Activated naive CD8-positive, alpha-beta T cell treated with anti-CD3 and anti-CD28 coated beads for 36 hours (primary cell): ENCODE measurements around the gene MGAT1. TPM values are rescaled to one million over a fixed set of nuclear protein-coding genes. Genes with fewer than 3 reads are reported as not detected.
"Not testable (repeated sequence)": the region's sequence is repeated elsewhere in the genome, so short reads cannot be mapped to it uniquely, and the experiment has no call there.

Experiments
- DNase-seq: peaks from one replicate; pipeline ENCODE4 v3.0.0; 2021
- H3K27ac Mint-ChIP-seq: one replicate; pipeline ENCODE4 v1.8.0; 2022; ENCODE audit warnings: mild to moderate bottlenecking, moderate library complexity, mixed read lengths
- H3K27me3 Mint-ChIP-seq: one replicate; pipeline ENCODE4 v1.8.0; 2022; ENCODE audit warnings: mild to moderate bottlenecking, mixed read lengths
- H3K36me3 Mint-ChIP-seq: one replicate; pipeline ENCODE4 v1.8.0; 2021; ENCODE audit warnings: mild to moderate bottlenecking, mixed read lengths
- H3K4me1 Mint-ChIP-seq: one replicate; pipeline ENCODE4 v1.8.0; 2021; ENCODE audit warnings: mixed read lengths
- H3K4me3 Mint-ChIP-seq: one replicate; pipeline ENCODE4 v1.8.0; 2022; ENCODE audit warnings: mild to moderate bottlenecking, moderate library complexity, mixed read lengths
- H3K9me3 Mint-ChIP-seq: one replicate; pipeline ENCODE4 v1.8.0; 2022; ENCODE audit warnings: mixed read lengths
- total RNA-seq, 2 experiments: library from RNA; stranded (reverse); gene quantifications; one replicate each; pipeline ENCODE4 v1.2.3, GENCODE V29; 2021

Gene MGAT1
- total RNA-seq, 2 experiments from 2014 or later = 99.1 to 101 TPM

- Mint-ChIP-seq H3K4me3 (peak overlapping the region; percentile 90), H3K27ac (peak overlapping the region; percentile 89), H3K36me3 (peaks cover 58% of the 10 kb centered on the region), H3K9me3 (no peaks in the 10 kb centered on the region), H3K27me3 (no peaks in the 10 kb centered on the region), H3K4me1 (peaks cover 71% of the 10 kb centered on the region)
- DNase-seq = no peak
Measured at GRCh38 chr5:180801596-180802324, 846 bp downstream of the MGAT1 start.

GRCh38 chr5:180799902-180800801 is 2.5 kb downstream of the MGAT1 start:
- peak overlapping the region; percentile 59 for H3K4me3 Mint-ChIP-seq
- H3K27ac Mint-ChIP-seq = peak overlapping the region; percentile 89
- no peaks in the 10 kb centered on the region for H3K9me3 Mint-ChIP-seq
- no peak for DNase-seq
- peaks cover 70% of the 10 kb centered on the region for H3K4me1 Mint-ChIP-seq
- no peaks in the 10 kb centered on the region for H3K27me3 Mint-ChIP-seq
- H3K36me3 Mint-ChIP-seq = peaks cover 54% of the 10 kb centered on the region

DNA sequence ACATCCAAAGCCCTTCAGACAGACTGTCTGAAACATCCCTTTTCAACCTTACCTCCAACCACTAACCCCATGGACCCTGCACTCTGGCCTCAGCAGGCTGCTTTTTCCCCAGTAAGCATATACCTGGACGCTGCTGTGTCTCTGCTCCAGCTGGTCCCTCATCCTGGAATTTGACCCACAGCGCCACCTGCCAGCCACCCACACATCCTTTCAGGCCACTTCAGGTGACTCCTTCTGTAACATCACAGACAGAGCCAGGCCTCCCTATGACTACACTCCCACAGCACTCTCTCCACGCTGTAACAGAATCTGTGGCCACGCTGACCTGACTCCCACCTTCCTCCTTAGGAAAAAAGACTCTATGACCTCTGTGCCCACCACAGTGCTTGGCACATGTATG is 3.4 kb downstream of the MGAT1 start:
- H3K9me3 Mint-ChIP-seq = no peaks in the 10 kb centered on the region
- peak overlapping the region; percentile 26 for H3K4me3 Mint-ChIP-seq
- H3K27me3 Mint-ChIP-seq = no peaks in the 10 kb centered on the region
- peaks cover 49% of the 10 kb centered on the region for H3K36me3 Mint-ChIP-seq
- no peak for DNase-seq
- H3K27ac Mint-ChIP-seq = peak overlapping the region; percentile 49
- H3K4me1 Mint-ChIP-seq = peaks cover 69% of the 10 kb centered on the region

- Mint-ChIP-seq H3K27me3 (no peaks in the 10 kb centered on the region), H3K4me1 (peaks cover 73% of the 10 kb centered on the region), H3K36me3 (peaks cover 48% of the 10 kb centered on the region), H3K4me3 (no peak overlapping the region), H3K9me3 (no peaks in the 10 kb centered on the region), H3K27ac (peak overlapping the region; percentile 38)
- no peak for DNase-seq
Measured at GRCh38 chr5:180798193-180798592, 4.4 kb downstream of the MGAT1 start.

GRCh38 chr5:180797256-180798192 is 5.1 kb downstream of the MGAT1 start:
- peaks cover 77% of the 10 kb centered on the region for H3K4me1 Mint-ChIP-seq
- peaks cover 49% of the 10 kb centered on the region for H3K36me3 Mint-ChIP-seq
- H3K4me3 Mint-ChIP-seq = no peak overlapping the region
- no peak for DNase-seq
- H3K9me3 Mint-ChIP-seq = no peaks in the 10 kb centered on the region
- peak overlapping the region; percentile 57 for H3K27ac Mint-ChIP-seq
- no peaks in the 10 kb centered on the region for H3K27me3 Mint-ChIP-seq

- H3K4me3 Mint-ChIP-seq = no peak overlapping the region
Measured at GRCh38 chr5:180795771-180796313, 6.8 kb downstream of the MGAT1 start.

GRCh38 chr5:180792965-180793287 is 9.7 kb downstream of the MGAT1 start:
- peaks cover 47% of the 10 kb centered on the region for H3K4me1 Mint-ChIP-seq
- H3K27ac Mint-ChIP-seq = no peak overlapping the region
- H3K4me3 Mint-ChIP-seq = no peak overlapping the region
- peaks cover 28% of the 10 kb centered on the region for H3K36me3 Mint-ChIP-seq
- DNase-seq = no peak
- H3K27me3 Mint-ChIP-seq = no peaks in the 10 kb centered on the region
- no peaks in the 10 kb centered on the region for H3K9me3 Mint-ChIP-seq

More at GRCh38 chr5:180795771-180796313, 6.8 kb downstream of the MGAT1 start:
- no peaks in the 10 kb centered on the region for H3K9me3 Mint-ChIP-seq
- H3K27ac Mint-ChIP-seq = peak overlapping the region; percentile 61
- H3K27me3 Mint-ChIP-seq = no peaks in the 10 kb centered on the region
- no peak for DNase-seq
- H3K36me3 Mint-ChIP-seq = peaks cover 44% of the 10 kb centered on the region
- H3K4me1 Mint-ChIP-seq = peaks cover 67% of the 10 kb centered on the region

DNA sequence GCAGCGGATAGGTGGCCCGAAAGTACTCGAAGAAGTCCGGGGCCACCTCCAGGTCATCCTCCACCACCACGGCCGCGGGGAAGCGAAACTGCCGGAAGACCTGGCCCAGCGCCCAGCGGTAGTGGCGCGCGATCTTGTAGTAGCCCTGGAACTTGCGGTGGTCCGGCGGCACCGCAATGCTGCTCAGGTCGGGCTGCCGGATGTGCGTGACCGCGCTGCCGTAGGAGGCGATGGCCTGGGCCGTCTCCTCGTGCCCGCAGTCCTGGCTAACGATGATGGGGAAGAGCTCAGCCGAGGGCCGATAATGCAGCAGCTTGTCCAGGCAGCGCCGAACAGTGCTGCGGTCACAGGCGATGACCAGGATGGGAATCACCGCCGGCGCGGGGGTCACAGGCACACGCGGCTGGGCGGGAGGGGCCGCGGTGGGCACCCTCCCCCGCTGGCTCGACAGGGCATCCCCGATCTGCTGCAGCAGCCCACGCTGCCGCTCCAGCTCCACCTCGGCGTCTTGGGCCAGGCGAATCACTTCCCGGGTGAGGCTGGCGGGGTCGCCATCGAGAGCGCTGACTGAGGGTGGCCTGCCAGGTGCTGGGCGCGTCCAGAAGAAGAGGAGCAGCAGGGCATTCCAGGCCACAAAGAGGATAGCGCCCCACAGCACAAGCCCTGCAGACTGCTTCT is 10.2 kb downstream of the MGAT1 start:
- H3K4me3 Mint-ChIP-seq = no peak overlapping the region
- H3K27ac Mint-ChIP-seq = no peak overlapping the region
- DNase-seq = no peak
- peaks cover 44% of the 10 kb centered on the region for H3K4me1 Mint-ChIP-seq
- peaks cover 24% of the 10 kb centered on the region for H3K36me3 Mint-ChIP-seq
- no peaks in the 10 kb centered on the region for H3K27me3 Mint-ChIP-seq
- H3K9me3 Mint-ChIP-seq = no peaks in the 10 kb centered on the region

DNA sequence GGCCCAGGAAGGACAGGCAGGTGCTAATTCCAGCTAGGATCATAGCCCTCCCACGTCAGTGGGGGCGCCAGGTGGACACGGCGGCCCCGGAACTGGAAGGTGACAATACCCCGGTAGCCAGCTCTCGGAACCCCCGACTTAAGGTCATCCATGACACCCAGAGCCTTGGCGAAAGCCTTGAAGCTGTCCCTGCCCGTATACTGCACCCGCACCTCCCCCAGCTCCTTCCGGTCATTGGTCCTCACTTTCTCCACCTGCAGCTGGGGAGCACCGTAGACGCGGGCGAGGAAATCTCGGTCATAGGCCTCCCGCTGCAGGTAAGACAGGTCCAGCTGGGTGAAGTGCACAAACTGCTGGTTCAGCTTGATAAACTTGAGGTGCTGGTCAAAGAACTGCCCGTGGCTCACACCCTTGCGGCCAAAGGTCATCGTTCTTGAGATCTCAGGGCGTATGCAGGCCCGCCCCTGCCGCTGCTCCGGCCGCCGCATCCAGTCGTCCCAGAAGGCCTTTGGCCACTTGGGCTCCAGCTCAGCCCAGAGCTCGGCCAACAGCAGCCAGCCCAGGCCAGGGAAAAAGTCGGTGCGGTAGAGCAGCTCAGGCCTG is 10.9 kb downstream of the MGAT1 start:
- no peak for DNase-seq
- H3K27me3 Mint-ChIP-seq = no peaks in the 10 kb centered on the region
- no peak overlapping the region for H3K27ac Mint-ChIP-seq
- no peaks in the 10 kb centered on the region for H3K9me3 Mint-ChIP-seq
- no peak overlapping the region for H3K4me3 Mint-ChIP-seq
- peaks cover 24% of the 10 kb centered on the region for H3K36me3 Mint-ChIP-seq
- peaks cover 46% of the 10 kb centered on the region for H3K4me1 Mint-ChIP-seq

DNA sequence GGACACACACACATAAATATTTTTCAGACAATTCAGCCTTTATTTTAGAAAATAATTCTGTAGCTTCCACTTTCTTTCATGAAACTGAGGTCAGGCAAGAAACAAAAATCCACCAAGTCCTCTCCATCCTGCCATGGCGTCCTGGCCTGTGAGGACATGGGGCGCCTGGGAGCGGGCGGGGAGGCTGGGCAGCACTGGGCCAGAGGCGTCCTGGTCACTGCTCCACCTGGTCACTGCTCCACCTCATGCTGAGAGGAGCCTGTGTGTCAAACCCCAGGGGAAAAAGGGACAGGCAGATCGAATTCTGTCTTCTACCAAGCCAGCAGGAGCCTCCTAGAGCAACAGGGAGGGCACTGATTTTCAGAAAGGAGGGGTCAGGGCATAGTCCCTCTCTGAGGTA is 12.1 kb downstream of the MGAT1 start:
- Mint-ChIP-seq H3K4me3 (no peak overlapping the region), H3K9me3 (no peaks in the 10 kb centered on the region), H3K27ac (peak overlapping the region; percentile 44), H3K36me3 (peaks cover 21% of the 10 kb centered on the region), H3K27me3 (no peaks in the 10 kb centered on the region), H3K4me1 (peaks cover 46% of the 10 kb centered on the region)
- DNase-seq = no peak

DNA sequence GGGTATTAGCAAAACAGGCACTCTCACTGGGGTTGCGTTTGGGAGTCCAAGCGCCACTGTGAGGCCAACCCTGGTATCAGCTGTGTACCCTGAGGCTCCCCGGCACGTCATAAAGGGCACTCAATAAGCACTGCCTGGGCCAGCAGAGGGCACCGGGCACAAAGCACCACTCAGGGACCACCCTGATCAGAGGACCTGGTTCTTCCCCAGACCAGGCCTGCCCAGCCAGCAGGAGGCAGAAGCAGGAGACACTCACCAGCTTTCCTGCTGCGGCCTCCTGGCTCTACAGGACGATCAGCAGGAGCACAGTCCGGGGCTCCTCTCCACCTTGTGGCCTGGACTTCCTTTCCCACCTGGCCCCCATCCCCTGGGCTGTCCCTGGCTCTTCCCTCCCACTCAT is 12.6 kb downstream of the MGAT1 start:
- Mint-ChIP-seq H3K9me3 (no peaks in the 10 kb centered on the region), H3K4me3 (no peak overlapping the region), H3K27ac (peak overlapping the region; percentile 44), H3K4me1 (peaks cover 46% of the 10 kb centered on the region), H3K27me3 (no peaks in the 10 kb centered on the region), H3K36me3 (peaks cover 19% of the 10 kb centered on the region)
- no peak for DNase-seq

DNA sequence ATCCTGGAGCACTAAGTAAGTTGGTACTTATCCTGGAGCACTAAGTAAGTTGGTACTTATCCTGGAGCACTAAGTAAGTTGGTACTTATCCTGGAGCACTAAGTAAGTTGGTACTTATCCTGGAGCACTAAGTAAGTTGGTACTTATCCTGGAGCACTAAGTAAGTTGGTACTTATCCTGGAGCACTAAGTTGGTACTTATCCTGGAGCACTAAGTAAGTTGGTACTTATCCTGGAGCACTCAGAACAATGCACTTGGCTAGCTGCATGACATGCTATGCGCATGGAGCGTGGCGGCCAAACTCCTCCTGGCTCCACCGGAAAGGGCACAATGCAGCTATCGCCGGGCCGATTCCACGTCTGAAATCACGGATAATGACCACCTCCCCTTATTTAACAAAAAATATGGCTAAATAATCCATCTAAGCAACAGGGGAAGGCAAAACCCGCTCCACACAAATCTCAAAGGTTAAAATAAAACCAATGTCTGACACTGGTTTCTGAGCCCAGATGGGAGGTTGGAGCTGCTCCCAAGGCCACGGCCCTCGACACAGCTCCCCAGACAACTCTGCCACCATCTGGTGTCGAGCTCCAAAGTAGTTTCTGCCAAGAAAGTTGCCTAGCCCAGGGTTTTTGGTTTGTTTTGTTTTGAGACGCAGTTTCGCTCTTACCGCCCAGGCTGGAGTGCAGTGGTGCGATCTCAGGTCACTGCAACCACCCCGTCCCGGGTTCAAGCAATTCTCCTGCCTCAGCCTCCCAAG is 13.8 kb downstream of the MGAT1 start:
- Mint-ChIP-seq H3K4me1 (peaks cover 41% of the 10 kb centered on the region), H3K36me3 (peaks cover 17% of the 10 kb centered on the region)
- not testable (repeated sequence) for H3K27me3 Mint-ChIP-seq, DNase-seq, H3K4me3 Mint-ChIP-seq, H3K9me3 Mint-ChIP-seq, H3K27ac Mint-ChIP-seq

DNA sequence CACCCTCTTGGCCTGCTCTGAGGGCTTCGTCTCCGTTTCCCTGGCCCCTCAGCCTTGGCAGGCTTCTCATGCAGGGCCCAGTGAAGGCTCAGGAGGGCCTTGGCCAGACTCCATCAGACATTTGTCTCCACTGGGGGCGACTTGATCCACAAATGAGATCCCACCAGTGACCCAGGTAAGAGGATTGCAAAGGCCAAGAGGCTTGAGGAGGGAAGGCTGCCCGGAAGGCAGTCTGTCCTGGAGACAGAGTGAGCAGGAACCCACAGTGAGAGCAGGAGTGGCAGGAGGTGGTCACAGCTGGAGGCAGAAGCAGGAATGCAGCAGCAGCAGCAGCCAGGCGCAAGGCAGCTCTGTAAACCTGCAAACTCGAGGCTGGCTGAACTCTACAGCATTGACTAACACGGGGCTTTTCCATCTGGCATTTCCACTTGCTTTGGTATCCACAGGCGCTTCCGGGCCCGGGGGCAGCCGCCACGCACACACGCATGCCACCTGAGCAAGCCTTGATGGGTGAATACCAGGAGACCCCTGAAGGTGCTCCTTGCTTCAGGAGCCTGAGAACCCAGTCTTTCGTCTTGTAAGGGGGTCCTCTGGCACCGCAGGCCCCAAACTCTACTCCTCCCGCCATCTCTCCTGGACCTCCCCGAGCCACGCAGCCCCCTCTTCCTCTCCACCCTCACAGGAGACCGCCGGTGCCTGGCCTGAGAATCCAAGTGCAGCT is 14.7 kb downstream of the MGAT1 start:
- DNase-seq = no peak
- Mint-ChIP-seq H3K9me3 (no peaks in the 10 kb centered on the region), H3K4me3 (no peak overlapping the region), H3K36me3 (peaks cover 16% of the 10 kb centered on the region), H3K4me1 (peaks cover 39% of the 10 kb centered on the region), H3K27me3 (no peaks in the 10 kb centered on the region), H3K27ac (peak overlapping the region; percentile 64)
